HFF-Myc (cell line): Measurements from ENCODE around the gene PRELP.
"Not testable (repeated sequence)": the region's sequence is repeated elsewhere in the genome, so short reads cannot be mapped to it uniquely, and the experiment has no call there.

Source experiments
- DNase-seq: peaks from one replicate; pipeline ENCODE4 v3.0.0-alpha.2; 2011; ENCODE audit warnings: low read depth; ENCODE audit errors: extremely low read depth
- H3K4me3 ChIP-seq: replicated peaks from 2 replicates; pipeline ENCODE4 v1.5.1; 2011; ENCODE audit warnings: low read depth, mild to moderate bottlenecking, control low read depth, low read length
- TF ChIP-seq, protein P1 (sequence below): IDR thresholded peaks from 2 replicates; pipeline ENCODE4 v1.5.1; 2012; ENCODE audit warnings: mild to moderate bottlenecking, low read depth, low read length, control low read depth; ENCODE audit errors: missing control alignments

Gene PRELP

DNA sequence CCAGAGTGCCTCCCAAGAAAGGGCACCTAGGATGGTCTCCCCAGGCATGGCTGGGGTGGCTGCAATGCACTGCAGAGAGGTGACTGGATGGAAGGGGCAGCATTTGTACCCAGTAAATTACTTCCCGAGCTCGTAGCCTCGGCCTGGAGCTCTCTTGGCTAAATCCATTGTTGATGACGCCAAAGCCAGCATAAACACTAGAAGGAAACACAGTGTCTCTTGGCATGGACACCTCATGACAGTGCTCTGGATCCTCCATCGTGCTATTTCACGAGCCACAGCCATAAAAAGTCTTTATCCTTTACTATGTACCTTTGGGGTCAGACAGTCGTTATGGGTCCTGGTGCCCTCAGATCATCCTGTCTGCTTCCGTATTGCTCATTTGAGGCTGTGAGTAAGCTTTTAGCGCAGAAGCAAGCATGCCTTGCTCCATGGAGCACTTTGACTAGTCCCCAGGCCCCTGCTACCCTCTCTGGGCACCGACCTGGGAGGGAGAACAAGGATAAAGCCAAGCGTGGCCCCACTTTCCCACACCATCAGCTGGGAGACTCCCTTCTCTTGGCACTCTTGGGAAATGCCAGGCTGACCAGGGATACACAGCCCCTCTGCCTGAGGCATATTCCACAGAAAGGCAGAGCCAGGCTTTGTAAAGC is 10.3 kb upstream of the PRELP start:
- no peak overlapping the region for H3K4me3 ChIP-seq
- TF ChIP-seq, protein P1, sequence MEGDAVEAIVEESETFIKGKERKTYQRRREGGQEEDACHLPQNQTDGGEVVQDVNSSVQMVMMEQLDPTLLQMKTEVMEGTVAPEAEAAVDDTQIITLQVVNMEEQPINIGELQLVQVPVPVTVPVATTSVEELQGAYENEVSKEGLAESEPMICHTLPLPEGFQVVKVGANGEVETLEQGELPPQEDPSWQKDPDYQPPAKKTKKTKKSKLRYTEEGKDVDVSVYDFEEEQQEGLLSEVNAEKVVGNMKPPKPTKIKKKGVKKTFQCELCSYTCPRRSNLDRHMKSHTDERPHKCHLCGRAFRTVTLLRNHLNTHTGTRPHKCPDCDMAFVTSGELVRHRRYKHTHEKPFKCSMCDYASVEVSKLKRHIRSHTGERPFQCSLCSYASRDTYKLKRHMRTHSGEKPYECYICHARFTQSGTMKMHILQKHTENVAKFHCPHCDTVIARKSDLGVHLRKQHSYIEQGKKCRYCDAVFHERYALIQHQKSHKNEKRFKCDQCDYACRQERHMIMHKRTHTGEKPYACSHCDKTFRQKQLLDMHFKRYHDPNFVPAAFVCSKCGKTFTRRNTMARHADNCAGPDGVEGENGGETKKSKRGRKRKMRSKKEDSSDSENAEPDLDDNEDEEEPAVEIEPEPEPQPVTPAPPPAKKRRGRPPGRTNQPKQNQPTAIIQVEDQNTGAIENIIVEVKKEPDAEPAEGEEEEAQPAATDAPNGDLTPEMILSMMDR: no peak
- no peak for DNase-seq

GRCh38 chr1:203465948-203466347 is 9.7 kb upstream of the PRELP start:
- no peak for DNase-seq
- no peak overlapping the region for H3K4me3 ChIP-seq
- TF ChIP-seq, protein P1: no peak

DNA sequence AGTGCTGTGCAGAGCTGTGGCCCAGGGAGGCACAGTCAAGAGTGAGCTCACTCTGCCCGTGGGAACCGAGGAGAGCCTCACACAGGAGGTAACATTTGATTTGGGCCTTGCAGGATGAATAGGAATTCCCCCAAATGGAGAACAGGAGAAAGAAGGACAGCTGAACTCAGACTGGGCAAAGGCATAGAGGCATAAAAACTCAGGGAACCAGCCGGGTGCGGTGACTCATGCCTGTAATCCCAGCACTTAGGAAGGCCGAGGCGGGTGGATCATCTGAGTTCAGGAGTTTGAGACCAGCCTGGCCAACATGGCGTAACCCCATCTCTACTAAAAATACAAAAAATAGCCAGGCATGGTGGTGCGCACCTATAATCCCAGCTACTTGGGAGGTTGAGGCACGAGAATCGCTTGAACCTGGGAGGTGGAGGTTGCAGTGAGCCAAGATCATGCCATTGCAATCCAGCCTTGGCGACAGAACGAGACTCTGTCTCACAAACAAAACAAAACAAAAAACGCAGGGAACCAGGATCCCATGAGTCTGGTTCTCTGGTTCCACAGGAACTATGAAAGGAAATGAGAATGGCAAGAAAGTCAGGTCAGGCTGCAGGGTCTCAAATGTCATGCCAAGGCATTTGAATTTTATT is 8.6 kb upstream of the PRELP start:
- H3K4me3 ChIP-seq, DNase-seq: not testable (repeated sequence)

DNA sequence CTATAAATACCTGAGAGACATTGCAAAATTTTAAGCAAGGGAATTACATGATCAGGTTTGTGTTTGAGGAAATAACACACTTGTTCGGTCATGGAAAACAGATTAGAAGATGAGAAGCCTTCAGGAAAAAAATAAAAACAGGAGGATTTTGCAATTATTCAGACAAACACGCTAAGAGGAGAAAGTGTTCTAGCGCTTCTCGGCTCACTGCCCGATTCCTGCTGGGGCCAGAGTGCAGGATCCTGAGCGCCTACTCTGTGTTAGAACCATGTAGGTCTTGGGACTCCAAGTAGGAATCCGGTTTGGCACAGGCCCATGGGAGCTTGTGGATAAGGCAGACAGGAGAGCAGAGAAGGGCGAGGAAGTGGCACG is 8.1 kb upstream of the PRELP start:
- TF ChIP-seq, protein P1: no peak
- no peak overlapping the region for H3K4me3 ChIP-seq
- DNase-seq: no peak

- DNase-seq: no peak
Measured at GRCh38 chr1:203468326-203468725, 7.3 kb upstream of the PRELP start.

DNA sequence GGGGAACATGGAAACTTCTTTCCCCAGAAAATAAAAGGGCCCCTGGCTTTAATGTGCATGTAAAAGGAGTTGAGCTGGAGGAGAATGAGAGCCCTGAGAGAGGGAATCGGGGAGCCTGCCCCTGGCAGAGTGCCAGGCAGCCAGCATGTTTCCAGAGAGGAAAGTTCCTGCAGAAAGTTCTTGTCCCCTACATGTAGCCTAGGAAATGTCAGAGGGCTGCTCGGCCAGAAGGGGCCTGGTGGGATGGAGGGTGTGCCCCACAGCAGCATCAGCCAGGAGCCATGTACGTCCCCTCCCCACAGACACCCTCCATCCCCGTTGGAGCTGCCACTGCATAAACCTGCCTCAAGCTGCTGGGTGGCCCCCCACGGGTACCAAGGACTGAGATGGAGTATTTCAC is 5.4 kb upstream of the PRELP start:
- DNase-seq: no peak
- TF ChIP-seq, protein P1: no peak

More at GRCh38 chr1:203468326-203468725, 7.3 kb upstream of the PRELP start:
- no peak overlapping the region for H3K4me3 ChIP-seq
- TF ChIP-seq, protein P1: no peak

DNA sequence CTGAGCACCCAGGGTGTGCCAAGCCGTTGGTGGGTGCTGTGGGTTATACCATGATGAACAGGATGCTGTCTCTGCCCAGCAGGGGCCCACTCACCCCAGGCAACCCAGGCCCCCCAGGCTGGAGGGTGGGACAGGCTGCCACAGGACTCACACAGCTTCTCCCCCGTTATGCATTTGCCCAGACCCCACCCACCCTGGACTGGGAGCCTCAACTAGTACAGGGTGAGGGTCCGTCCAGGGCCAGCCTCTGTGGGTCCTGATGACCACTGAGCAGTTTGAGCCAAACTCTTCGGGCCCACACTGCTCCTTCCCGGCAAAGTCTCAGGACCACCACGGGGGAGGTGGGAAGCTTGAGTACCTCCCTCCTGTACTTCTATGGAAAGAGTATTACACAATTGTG is 3.8 kb upstream of the PRELP start:
- DNase-seq: no peak
- TF ChIP-seq, protein P1: no peak
- no peak overlapping the region for H3K4me3 ChIP-seq

More for the DNA sequence above, 5.4 kb upstream of the PRELP start:
- no peak overlapping the region for H3K4me3 ChIP-seq
